HL-60 (cell line): ENCODE measurements around the gene SLC23A3.

ENCODE experiments used
- POLR2AphosphoS5 ChIP-seq: IDR thresholded peaks from 2 replicates; pipeline ENCODE4 v1.6.1; 2012; ENCODE audit warnings: low read depth
- TF ChIP-seq, protein P1 (sequence below): IDR thresholded peaks from one replicate; pipeline ENCODE4 v1.5.1; 2011; ENCODE audit warnings: low read length, control low read depth, inconsistent platforms; ENCODE audit not compliant: insufficient read depth

- TF ChIP-seq, protein P1, sequence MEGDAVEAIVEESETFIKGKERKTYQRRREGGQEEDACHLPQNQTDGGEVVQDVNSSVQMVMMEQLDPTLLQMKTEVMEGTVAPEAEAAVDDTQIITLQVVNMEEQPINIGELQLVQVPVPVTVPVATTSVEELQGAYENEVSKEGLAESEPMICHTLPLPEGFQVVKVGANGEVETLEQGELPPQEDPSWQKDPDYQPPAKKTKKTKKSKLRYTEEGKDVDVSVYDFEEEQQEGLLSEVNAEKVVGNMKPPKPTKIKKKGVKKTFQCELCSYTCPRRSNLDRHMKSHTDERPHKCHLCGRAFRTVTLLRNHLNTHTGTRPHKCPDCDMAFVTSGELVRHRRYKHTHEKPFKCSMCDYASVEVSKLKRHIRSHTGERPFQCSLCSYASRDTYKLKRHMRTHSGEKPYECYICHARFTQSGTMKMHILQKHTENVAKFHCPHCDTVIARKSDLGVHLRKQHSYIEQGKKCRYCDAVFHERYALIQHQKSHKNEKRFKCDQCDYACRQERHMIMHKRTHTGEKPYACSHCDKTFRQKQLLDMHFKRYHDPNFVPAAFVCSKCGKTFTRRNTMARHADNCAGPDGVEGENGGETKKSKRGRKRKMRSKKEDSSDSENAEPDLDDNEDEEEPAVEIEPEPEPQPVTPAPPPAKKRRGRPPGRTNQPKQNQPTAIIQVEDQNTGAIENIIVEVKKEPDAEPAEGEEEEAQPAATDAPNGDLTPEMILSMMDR: no peak
- TF ChIP-seq POLR2AphosphoS5: no peak
Observed at GRCh38 chr2:219182331-219183150, 12.7 kb upstream of the SLC23A3 start.
